ENCODE results near the gene AVP. TPM values are rescaled to one million over a fixed set of nuclear protein-coding genes. Genes with fewer than 3 reads are reported as not detected.

Gene AVP
- total and polyA plus RNA-seq, 2 of the 13 experiments (the other 11 are each of a cell fraction or from before 2014, with no cell fraction given): 0.12 TPM; not detected in 1

GRCh38 chr20:3115190-3116107 is 30.9 kb upstream of the AVP start (continued):
- no peak for TF ChIP-seq ZUFSP (CRISPR knock-in tag; IDR thresholded peaks at IDR 0.05; ENCODE audit: borderline replicate concordance)
- no peak for TF ChIP-seq NFE2L2 (IDR thresholded peaks at IDR 0.05; ENCODE audit: low read length)
- peak; percentile 53; the same call in 1 of the 2 replicates for TF ChIP-seq HDAC1 (CRISPR knock-in tag; IDR thresholded peaks at IDR 0.05)
- no peak for TF ChIP-seq CENPX (CRISPR knock-in tag; IDR thresholded peaks at IDR 0.05)
- TF ChIP-seq AHR (CRISPR knock-in tag; IDR thresholded peaks at IDR 0.05): no peak

- CTCF ChIA-PET (ENCODE audit: low intra/inter-chr PET ratio, low total read pairs): no interaction called here
These were observed 27.5 kb upstream of the AVP start for GRCh38 chr20:3111995-3112394.

More at GRCh38 chr20:3111995-3112394, 27.5 kb upstream of the AVP start:
- FAIRE-seq (no peak), DNase-seq (ENCODE audit: low spot score) (no peak), ATAC-seq (no peak)
- Histone ChIP-seq H3K27ac (ENCODE audit: extremely low read length, insufficient read depth, low read length) (no peak overlapping the region), H2AFZ (ENCODE audit: low read length) (no peak overlapping the region), H3K4me2 (ENCODE audit: low read depth, low read length) (no peak overlapping the region), H4K20me1 (ENCODE audit: insufficient read depth, low read length) (no peaks in the 10 kb centered on the region), H3K79me2 (ENCODE audit: insufficient read depth, low read length) (no peaks in the 10 kb centered on the region), H3K27me3 (ENCODE audit: control insufficient read depth in 1 of 2, insufficient read depth in 2 of 2, low read length in 2 of 2) (no peaks in the 10 kb centered on the region), H3K4me1 (ENCODE audit: insufficient read depth, low read length) (peaks cover 46% of the 10 kb centered on the region), H3K9ac (ENCODE audit: insufficient read depth, low read depth, low read length) (no peak overlapping the region), H3K36me3 (replicated peaks in 1 of 2; ENCODE audit: control insufficient read depth in 1 of 2, insufficient read depth in 2 of 2, low read length in 2 of 2) (peaks cover 0 to 12% of the 10 kb centered on the region in 2 experiments; a peak in 2 of 5 replicates), H3K9me3 (ENCODE audit: low read length) (no peaks in the 10 kb centered on the region), H3K4me3 (replicated peaks in 1 of 3; ENCODE audit: insufficient read depth in 1 of 3, low read depth in 2 of 3, low read length in 3 of 3) (no peak overlapping the region)
- WGBS (ENCODE audit: low lambda C conversion rate): 83% methylated on average over 2 of the region's 2 CpGs
- in situ Hi-C loops (cut with HindIII; ENCODE audit: extremely low pct_ligation_motif_present, low pct_unique_long_range_greater_than_20kb): loop anchor here (10.0 kb wide), 1 partner anchor 57 kb away; no protein-coding TSS in a partner anchor
- POLR2A ChIA-PET: no interaction called here
- intact Hi-C loops (cut with micrococcal nuclease; ENCODE audit: unreplicated experiment): no loop called here
- TF ChIP-seq PCBP2 (optimal IDR thresholded peaks at IDR 0.05; ENCODE audit: low read depth, low read length, poor library complexity, severe bottlenecking): peak; percentile 56
- TF ChIP-seq ZMYM4 (CRISPR knock-in tag; IDR thresholded peaks at IDR 0.05): no peak
- BruUV-seq (replicated peaks): no TSS peak

All from HepG2 (cell line).